Lung (tissue), 12 donors: ENCODE data around the gene CHMP4A. TPM values are rescaled to one million over a fixed set of nuclear protein-coding genes. Genes with fewer than 3 reads are reported as not detected.

ENCODE experiments used
- ATAC-seq: fragments of 200-7000 bp; cut with Tn5 transposase; one replicate; pipeline ENCODE4 v1.9.1; 2020; ENCODE audit warnings: moderate number of reproducible peaks; ENCODE audit not compliant: insufficient read depth, low FRiP score
- DNase-seq, 3 donors: peaks; one replicate each; pipeline ENCODE4 v3.0.0-alpha.2; 2013 to 2017
- H3K27ac ChIP-seq, 2 donors: one replicate each; pipeline ENCODE4 v1.5.1; 2013; ENCODE audit warnings: mild to moderate bottlenecking in 2 of 2, moderate library complexity in 2 of 2, control low read depth in 1 of 2, inconsistent platforms in 1 of 2, low read depth in 1 of 2, low read length in 1 of 2
- H3K27me3 ChIP-seq, 3 donors: one replicate each; pipeline ENCODE4 v1.5.1; 2013; ENCODE audit warnings: low read length in 2 of 3; ENCODE audit not compliant: control insufficient read depth in 3 of 3, insufficient read depth in 3 of 3
- H3K36me3 ChIP-seq, 4 donors: one replicate each; pipeline ENCODE4 v1.5.1; 2013; ENCODE audit warnings: low read length in 4 of 4, mild to moderate bottlenecking in 1 of 4, moderate library complexity in 1 of 4; ENCODE audit not compliant: control insufficient read depth in 4 of 4, insufficient read depth in 4 of 4
- H3K4me1 ChIP-seq, 5 donors: one replicate each; pipeline ENCODE4 v1.5.1; 2013; ENCODE audit warnings: low read length in 5 of 5, mild to moderate bottlenecking in 2 of 5, moderate library complexity in 1 of 5; ENCODE audit not compliant: control insufficient read depth in 5 of 5, insufficient read depth in 5 of 5
- H3K4me3 ChIP-seq: one replicate; pipeline ENCODE4 v1.5.1; 2013; ENCODE audit warnings: mild to moderate bottlenecking, control low read depth, moderate library complexity
- H3K9ac ChIP-seq, 2 donors: one replicate each; pipeline ENCODE4 v1.5.1; 2013; ENCODE audit warnings: low read length in 2 of 2, control low read depth in 1 of 2; ENCODE audit not compliant: insufficient read depth in 1 of 2
- H3K9me3 ChIP-seq, 4 donors: one replicate each; pipeline ENCODE4 v1.5.1; 2013; ENCODE audit warnings: low read length in 3 of 4, mild to moderate bottlenecking in 1 of 4, moderate library complexity in 1 of 4; ENCODE audit not compliant: control insufficient read depth in 4 of 4, insufficient read depth in 3 of 4
- CTCF ChIP-seq: IDR thresholded peaks from 2 replicates; pipeline ENCODE4 v1.5.1; 2012; ENCODE audit warnings: mild to moderate bottlenecking; ENCODE audit errors: control extremely low read depth, extremely low read depth
- WGBS, 2 donors: extraction: QIAGEN DNeasy Blood & Tissue Kit; methylation state at CpG; one replicate each; pipeline ENCODE4 v1.1.7; 2013; 5-methylcytosine and 5-hydroxymethylcytosine counted together
- polyA plus RNA-seq, 2 donors: library from polyadenylated mRNA; stranded (reverse); fragments of 200-250 nt; gene quantifications; one replicate each; pipeline ENCODE4 v1.2.1, GENCODE V29; 2013
- total RNA-seq, 2 donors: library from RNA; depleted of rRNA in 1 of 2; stranded (reverse); fragments of >200 nt in 1 of 2; gene quantifications; one replicate each; pipeline ENCODE4 v1.2.1, GENCODE V29; 2014 to 2021
- donor health status: control.
- donor health status: control.
- donor health status: Bipolar disorder and iron deficiency.
- donor health status: healthy.
- donor health status: DM: yes; HTN: yes; CAD: no.

CHMP4A gene
- total and polyA plus RNA-seq, 4 donors = 37.2 to 103 (median 60.6) TPM

- H3K27ac ChIP-seq = no peak overlapping the region
- no peak for TF ChIP-seq CTCF
- WGBS, 2 donors = 90 to 95% methylated on average over 15 of the region's 15 CpGs
- no peak overlapping the region for H3K9ac ChIP-seq
- H3K4me3 ChIP-seq = no peak overlapping the region
- no peaks in the 10 kb centered on the region for H3K27me3 ChIP-seq
- peaks cover 23 to 78% (median 28%) of the 10 kb centered on the region in 4 donors for H3K36me3 ChIP-seq
- DNase-seq (no peak), ATAC-seq (no peak)
- H3K9me3 ChIP-seq = no peaks in the 10 kb centered on the region
- peaks cover 0 to 7% (median 5%) of the 10 kb centered on the region in 5 donors for H3K4me1 ChIP-seq
Measured at GRCh38 chr14:24183014-24183481, 30.2 kb downstream of the CHMP4A start.

- Histone ChIP-seq H3K27me3 (no peaks in the 10 kb centered on the region), H3K9me3 (no peaks in the 10 kb centered on the region), H3K36me3 (peaks cover 23 to 86% (median 28%) of the 10 kb centered on the region in 4 donors), H3K9ac (no peak overlapping the region), H3K4me1 (no peaks in the 10 kb centered on the region), H3K27ac (no peak overlapping the region), H3K4me3 (no peak overlapping the region)
- no peak for DNase-seq
- WGBS, 2 donors = 84 to 90% methylated on average over 14 of the region's 14 CpGs
- no peak for ATAC-seq
- no peak for TF ChIP-seq CTCF
Measured at GRCh38 chr14:24182110-24182882, 31.0 kb downstream of the CHMP4A start.

- DNase-seq (no peak), ATAC-seq (no peak)
- Histone ChIP-seq H3K36me3 (peaks cover 20 to 91% (median 24%) of the 10 kb centered on the region in 4 donors), H3K9me3 (no peaks in the 10 kb centered on the region), H3K4me3 (no peak overlapping the region), H3K27me3 (no peaks in the 10 kb centered on the region), H3K9ac (no peak overlapping the region), H3K4me1 (no peaks in the 10 kb centered on the region), H3K27ac (no peak overlapping the region)
- WGBS, 2 donors = 90% methylated on average over 15 to 19 of the region's 19 CpGs
- no peak for TF ChIP-seq CTCF
Measured at GRCh38 chr14:24181371-24182077, 31.8 kb downstream of the CHMP4A start.
